Thyroid gland (tissue), 4 donors: ENCODE measurements around the gene RNU11. TPM values are rescaled to one million over a fixed set of nuclear protein-coding genes. Genes with fewer than 3 reads are reported as not detected.

Source experiments
- small RNA-seq: library from RNA; depleted of rRNA; stranded (forward); fragments of <200 nt; gene quantifications from one replicate; pipeline ENCODE3, GENCODE V24; 2016
- total RNA-seq, 4 donors: library from RNA; depleted of rRNA; stranded (reverse); fragments of >200 nt; gene quantifications; one replicate each; pipeline ENCODE4 v1.2.3, GENCODE V29; 2016

Gene RNU11
- total RNA-seq, 4 donors from 2014 or later: not detected

Small RNA genes lying within 50 kb of the gene (small RNA-seq; reads per million reads assigned to genes)
- gene RF00422 (not detected), gene RNU11 (not detected)

Other genes with a start within 250 kb of the RNU11 start
- gene RCC1, start 142.6 kb upstream of the RNU11 start, total RNA-seq: 10 to 100 TPM in 3 of 4 donors, 1 to 10 TPM in 1; 9.4 to 22.8 (median 14.0) TPM
- 10 to 100 TPM; 14.8 to 26.6 (median 20.6) TPM for gene TRNAU1AP, start 95.5 kb upstream of the RNU11 start, total RNA-seq
- gene RAB42, start 56.3 kb upstream of the RNU11 start, total RNA-seq: 1 to 10 TPM; 1.3 to 3.5 (median 1.8) TPM
- 10 to 100 TPM; 15.4 to 25.4 (median 18.4) TPM for gene TAF12, start 5.5 kb upstream of the RNU11 start, total RNA-seq
- gene GMEB1, start 20.2 kb downstream of the RNU11 start, total RNA-seq: 10 to 100 TPM in 2 of 4 donors, 1 to 10 TPM in 2; 5.5 to 13.5 (median 11.6) TPM
- 10 to 100 TPM; 53.1 to 74.4 (median 62.2) TPM for gene YTHDF2, start 88.3 kb downstream of the RNU11 start, total RNA-seq
- gene OPRD1, start 163.6 kb downstream of the RNU11 start, total RNA-seq: under 1 TPM in 1 of 4 donors, not detected in 3; 0.24 TPM